GM12878 (cell line): Measurements from ENCODE around the gene ISOC2. TPM values are rescaled to one million over a fixed set of nuclear protein-coding genes. Genes with fewer than 3 reads are reported as not detected.

Experiments used
- ATAC-seq: fragments of 200-7000 bp; cut with Tn5 transposase; 3 replicates; pipeline ENCODE4 v1.9.1; 2020; ENCODE audit warnings: mild to moderate bottlenecking, moderate library complexity
- BruUV-seq: library from RNA; stranded (reverse); fragments of 400-500 nt; replicated peaks from 2 replicates; lab custom pipeline; 2021; lab: Mats Ljungman, UMichigan
- CTCF ChIA-PET: fragments of 300-600 bp; sonication (Branson Sonifier 250); formaldehyde crosslinking; extraction: SDS; loops from one replicate; lab custom pipeline; 2021; ENCODE audit warnings: inconsistent platforms; lab: Yijun Ruan, JAX
- POLR2A ChIA-PET: fragments of 350-600 bp; formaldehyde crosslinking; extraction: SDS; loops from one replicate; lab custom pipeline; 2021; ENCODE audit warnings: inconsistent platforms; lab: Charles Lee
- RAD21 ChIA-PET: fragments of 300-600 bp; sonication (Branson Sonifier 250); formaldehyde crosslinking; loops from one replicate; lab custom pipeline; 2023; ENCODE audit warnings: antibody characterized with exemption; ENCODE audit not compliant: unreplicated experiment; lab: Charles Lee
- SMC1A ChIA-PET: fragments of 300-600 bp; sonication (Branson Sonifier 250); formaldehyde crosslinking; loops from one replicate; lab custom pipeline; 2023; ENCODE audit not compliant: unreplicated experiment, uncharacterized antibody; lab: Charles Lee
- DNase-seq: peaks from one replicate; pipeline ENCODE4 v3.0.0-alpha.2; 2011; ENCODE audit warnings: low read depth, low spot score
- FAIRE-seq: peaks from 3 replicates; lab custom pipeline; 2011; peaks lifted over from hg19 to GRCh38; lab: Jason Lieb, UNC
- H2AFZ ChIP-seq: 2 replicates; pipeline ENCODE4 v1.6.0; 2011; ENCODE audit warnings: low read depth, low read length, control low read depth; ENCODE audit not compliant: control insufficient read depth
- H3K27ac ChIP-seq: 2 replicates; pipeline ENCODE4 v1.5.1; 2011; ENCODE audit warnings: control low read depth; ENCODE audit not compliant: control insufficient read depth, insufficient read depth
- H3K27me3 ChIP-seq, 2 experiments: replicated peaks in 1 of 2; 2 replicates each; pipeline versions ENCODE4 v1.6.0 to v1.6.1; 2011; ENCODE audit warnings: low read length in 1 of 2; ENCODE audit not compliant: control insufficient read depth in 2 of 2, insufficient read depth in 2 of 2
- H3K36me3 ChIP-seq, 2 experiments: 2 replicates each; pipeline ENCODE4 v1.5.1; 2011; ENCODE audit warnings: low read length in 1 of 2; ENCODE audit not compliant: control insufficient read depth in 2 of 2, insufficient read depth in 2 of 2
- H3K4me1 ChIP-seq: 2 replicates; pipeline ENCODE4 v1.6.1; 2011; ENCODE audit warnings: mild to moderate bottlenecking, low read length, moderate library complexity, mixed read lengths; ENCODE audit not compliant: control insufficient read depth, insufficient read depth
- H3K4me2 ChIP-seq: 2 replicates; pipeline ENCODE4 v1.6.0; 2011; ENCODE audit warnings: control low read depth; ENCODE audit not compliant: control insufficient read depth, insufficient read depth
- H3K4me3 ChIP-seq: fragments of 200-600 bp; sonication (generic); 2 replicates; pipeline ENCODE4 v1.5.1; 2016
- H3K79me2 ChIP-seq: 2 replicates; pipeline ENCODE4 v1.6.0; 2011; ENCODE audit warnings: low read length; ENCODE audit not compliant: control insufficient read depth, insufficient read depth
- H3K9ac ChIP-seq: 2 replicates; pipeline ENCODE4 v1.8.0; 2011; ENCODE audit warnings: low read length, control low read depth, mixed read lengths; ENCODE audit not compliant: control insufficient read depth, insufficient read depth
- H3K9me3 ChIP-seq: replicated peaks from 3 replicates; pipeline ENCODE4 v1.5.1; 2011; ENCODE audit warnings: mild to moderate bottlenecking, low read length; ENCODE audit not compliant: control insufficient read depth, insufficient read depth
- H4K20me1 ChIP-seq: 2 replicates; pipeline ENCODE4 v1.6.0; 2011; ENCODE audit not compliant: control insufficient read depth, insufficient read depth
- ATF2 ChIP-seq: IDR thresholded peaks from 2 replicates; pipeline ENCODE4 v1.6.1; 2012; ENCODE audit warnings: low read length, inconsistent platforms
- CBX5 ChIP-seq: sonication (generic); IDR thresholded peaks from 2 replicates; pipeline ENCODE4 v1.6.1; 2016; ENCODE audit warnings: low read depth, moderate library complexity, mild to moderate bottlenecking, inconsistent platforms
- CEBPB ChIP-seq, 2 experiments: fragments of 150-350 bp in 1 of 2; IDR thresholded peaks; 2 replicates each; pipeline ENCODE4 v1.6.1; 2012 to 2014; ENCODE audit warnings: low read depth in 2 of 2, low read length in 2 of 2, borderline replicate concordance in 1 of 2, inconsistent platforms in 1 of 2
- GATAD2B ChIP-seq: fragments of 450-650 bp; conservative IDR thresholded peaks from 2 replicates; pipeline ENCODE4 v1.6.1; 2017; ENCODE audit warnings: low read depth, mild to moderate bottlenecking, moderate library complexity
- IRF3 ChIP-seq: fragments of 450-650 bp; IDR thresholded peaks from 2 replicates; pipeline ENCODE4 v1.6.1; 2014; ENCODE audit warnings: mild to moderate bottlenecking
- JUND ChIP-seq: IDR thresholded peaks from 2 replicates; pipeline ENCODE4 v1.6.1; 2012; ENCODE audit warnings: low read depth, mild to moderate bottlenecking, low read length, improper control_type of control experiment, moderate library complexity
- NBN ChIP-seq: fragments of 450-650 bp; IDR thresholded peaks from 2 replicates; pipeline ENCODE4 v1.6.1; 2016
- NR2C2 ChIP-seq: IDR thresholded peaks from 2 replicates; pipeline ENCODE4 v1.6.1; 2011; ENCODE audit warnings: borderline replicate concordance, low read depth; ENCODE audit not compliant: control insufficient read depth, insufficient read length
- RAD21 ChIP-seq: IDR thresholded peaks from 2 replicates; pipeline ENCODE4 v1.6.1; 2011; ENCODE audit warnings: mild to moderate bottlenecking, low read depth, low read length, moderate library complexity; ENCODE audit not compliant: insufficient read depth
- RELA ChIP-seq: fragments of 450-650 bp; IDR thresholded peaks from 2 replicates; pipeline ENCODE4 v1.8.0; 2014; ENCODE audit warnings: borderline replicate concordance; ENCODE audit not compliant: partially characterized antibody
- RFX5 ChIP-seq: IDR thresholded peaks from 2 replicates; pipeline ENCODE4 v1.6.1; 2011; ENCODE audit warnings: low read depth, low read length, improper control_type of control experiment
- SMC3 ChIP-seq: IDR thresholded peaks from 2 replicates; pipeline ENCODE4 v1.6.1; 2011; ENCODE audit warnings: low read length, improper control_type of control experiment, borderline replicate concordance
- SREBF2 ChIP-seq: IDR thresholded peaks from 2 replicates; pipeline ENCODE4 v1.6.1; 2012; ENCODE audit warnings: mild to moderate bottlenecking, low read length
- STAT1 ChIP-seq: fragments of 450-650 bp; conservative IDR thresholded peaks from 2 replicates; pipeline ENCODE4 v1.6.1; 2014; ENCODE audit warnings: antibody characterized with exemption, mild to moderate bottlenecking
- TBL1XR1 ChIP-seq: IDR thresholded peaks from 2 replicates; pipeline ENCODE4 v1.6.1; 2012; ENCODE audit warnings: low read depth, low read length, improper control_type of control experiment
- WRNIP1 ChIP-seq: IDR thresholded peaks from 2 replicates; pipeline ENCODE4 v1.6.1; 2011; ENCODE audit warnings: low read depth, low read length, improper control_type of control experiment, borderline replicate concordance
- YBX1 ChIP-seq: fragments of 450-650 bp; IDR thresholded peaks from 2 replicates; pipeline ENCODE4 v1.6.1; 2016; ENCODE audit warnings: antibody characterized with exemption
- ZNF24 ChIP-seq: fragments of 450-650 bp; IDR thresholded peaks from 2 replicates; pipeline ENCODE4 v1.6.1; 2017; ENCODE audit warnings: antibody characterized with exemption, mild to moderate bottlenecking
- WGBS: methylation state at CpG from one replicate; pipeline ENCODE4 v1.1.6; 2016; ENCODE audit warnings: low lambda C conversion rate; ENCODE audit not compliant: insufficient replicate concordance, insufficient coverage; ENCODE audit errors: missing lambda C conversion rate; 5-methylcytosine and 5-hydroxymethylcytosine counted together
- in situ Hi-C: fragments of 300-500 bp; cut with MboI; formaldehyde crosslinking; loops from 9 replicates; pipeline ENCODE4 v1.14.3; 2018; ENCODE audit warnings: mixed read lengths
- intact Hi-C: fragments of 100-400 bp; cut with micrococcal nuclease; formaldehyde crosslinking; loops from one replicate; pipeline ENCODE4 v1.14.2; 2022; ENCODE audit not compliant: unreplicated experiment
- polyA plus RNA-seq, 11 experiments: library from polyadenylated mRNA; depleted of rRNA in 4 of 11; unstranded in 6 of 11; stranded (reverse) in 5 of 11; fragments of >200 nt; fragmentation: Nextera tagmentation in 4 of 11; fragmentation: Illumina TruSeq in 1 of 11; extraction: Ambion mirVana in 4 of 11; extraction: Trizol in 1 of 11; gene quantifications; 1 replicate in 1 of 11; 2 replicates in 10 of 11; pipeline versions ENCODE4 v1.2.1 to v1.2.3, GENCODE V29; 2011 to 2016; ENCODE audit warnings: inconsistent platforms in 2 of 11, missing spikeins in 2 of 11, low read depth in 1 of 11
- total RNA-seq, 4 experiments: library from RNA; depleted of rRNA in 3 of 4; stranded (reverse); fragments of >200 nt in 3 of 4; fragmentation: Illumina TruSeq in 1 of 4; extraction: Trizol in 1 of 4; gene quantifications; 2 replicates each; pipeline versions ENCODE4 v1.2.1 to v1.2.3, GENCODE V29; 2013 to 2021
- TF ChIP-seq, protein P1 (sequence below): fragments of 450-650 bp; formaldehyde crosslinking; IDR thresholded peaks from 2 replicates; pipeline ENCODE4 v1.4.0; 2020; ENCODE audit warnings: mild to moderate bottlenecking, moderate library complexity

ISOC2 gene
- total and polyA plus RNA-seq, 10 of the 15 experiments (the other 5 are each of a cell fraction or from before 2014, with no cell fraction given) = 0.72 to 238 (median 56.9) TPM

GRCh38 chr19:55454787-55455243, 6.6 kb downstream of the ISOC2 start:
- in situ Hi-C loops = no loop called here
- DNase-seq = no peak
- 26% methylated on average over 10 of the region's 14 CpGs for WGBS
- Histone ChIP-seq H3K27me3 (no peaks in the 10 kb centered on the region; a peak in 2 of 4 replicates), H2AFZ (no peak overlapping the region), H3K4me3 (no peak overlapping the region), H3K4me1 (no peaks in the 10 kb centered on the region), H3K4me2 (no peak overlapping the region), H3K79me2 (peaks cover 3% of the 10 kb centered on the region), H3K27ac (no peak overlapping the region), H4K20me1 (peaks cover 4% of the 10 kb centered on the region; the same call in 1 of the 2 replicates), H3K9me3 (no peaks in the 10 kb centered on the region), H3K9ac (no peak overlapping the region), H3K36me3 (peaks cover 3 to 4% of the 10 kb centered on the region in 2 experiments)
- ChIA-PET RAD21 (no interaction called here), CTCF (interaction anchor here (1.5 kb wide), 1 partner anchor 161 kb away, joined by 4 read pairs; no protein-coding TSS in a partner anchor), POLR2A (no interaction called here), SMC1A (no interaction called here)
- intact Hi-C loops = no loop called here
- FAIRE-seq = no peak
- no TSS peak for BruUV-seq
- peak; percentile 74 for ATAC-seq
- TF ChIP-seq YBX1 (no peak), ZNF24 (no peak), RFX5 (no peak), CBX5 (no peak), SREBF2 (no peak), IRF3 (no peak), NR2C2 (no peak), RAD21 (peak; percentile 44; the same call in 1 of the 2 replicates), STAT1 (no peak), WRNIP1 (no peak), JUND (no peak), NBN (no peak), RELA (no peak), TBL1XR1 (no peak), ATF2 (no peak), CEBPB (IDR thresholded peaks at IDR 0.05; ENCODE audit: borderline replicate concordance in 1 of 2, low read depth in 2 of 2, low read length in 2 of 2) (no peak), GATAD2B (no peak), SMC3 (peak; percentile 46; the same call in 1 of the 2 replicates)
- TF ChIP-seq, protein P1, sequence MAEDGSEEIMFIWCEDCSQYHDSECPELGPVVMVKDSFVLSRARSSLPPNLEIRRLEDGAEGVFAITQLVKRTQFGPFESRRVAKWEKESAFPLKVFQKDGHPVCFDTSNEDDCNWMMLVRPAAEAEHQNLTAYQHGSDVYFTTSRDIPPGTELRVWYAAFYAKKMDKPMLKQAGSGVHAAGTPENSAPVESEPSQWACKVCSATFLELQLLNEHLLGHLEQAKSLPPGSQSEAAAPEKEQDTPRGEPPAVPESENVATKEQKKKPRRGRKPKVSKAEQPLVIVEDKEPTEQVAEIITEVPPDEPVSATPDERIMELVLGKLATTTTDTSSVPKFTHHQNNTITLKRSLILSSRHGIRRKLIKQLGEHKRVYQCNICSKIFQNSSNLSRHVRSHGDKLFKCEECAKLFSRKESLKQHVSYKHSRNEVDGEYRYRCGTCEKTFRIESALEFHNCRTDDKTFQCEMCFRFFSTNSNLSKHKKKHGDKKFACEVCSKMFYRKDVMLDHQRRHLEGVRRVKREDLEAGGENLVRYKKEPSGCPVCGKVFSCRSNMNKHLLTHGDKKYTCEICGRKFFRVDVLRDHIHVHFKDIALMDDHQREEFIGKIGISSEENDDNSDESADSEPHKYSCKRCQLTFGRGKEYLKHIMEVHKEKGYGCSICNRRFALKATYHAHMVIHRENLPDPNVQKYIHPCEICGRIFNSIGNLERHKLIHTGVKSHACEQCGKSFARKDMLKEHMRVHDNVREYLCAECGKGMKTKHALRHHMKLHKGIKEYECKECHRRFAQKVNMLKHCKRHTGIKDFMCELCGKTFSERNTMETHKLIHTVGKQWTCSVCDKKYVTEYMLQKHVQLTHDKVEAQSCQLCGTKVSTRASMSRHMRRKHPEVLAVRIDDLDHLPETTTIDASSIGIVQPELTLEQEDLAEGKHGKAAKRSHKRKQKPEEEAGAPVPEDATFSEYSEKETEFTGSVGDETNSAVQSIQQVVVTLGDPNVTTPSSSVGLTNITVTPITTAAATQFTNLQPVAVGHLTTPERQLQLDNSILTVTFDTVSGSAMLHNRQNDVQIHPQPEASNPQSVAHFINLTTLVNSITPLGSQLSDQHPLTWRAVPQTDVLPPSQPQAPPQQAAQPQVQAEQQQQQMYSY (CRISPR knock-in tag) = no peak
